Skin of body (tissue), 2 donors: ENCODE measurements around the gene TMEM88. TPM values are rescaled to one million over a fixed set of nuclear protein-coding genes. Genes with fewer than 3 reads are reported as not detected.
"Not testable (repeated sequence)": the region's sequence is repeated elsewhere in the genome, so short reads cannot be mapped to it uniquely, and the experiment has no call there.

Source experiments
- DNase-seq: peaks from one replicate; lab custom pipeline; 2025; lab: John Stamatoyannopoulos, UW
- total RNA-seq: library from RNA; depleted of rRNA; stranded (reverse); fragments of >200 nt; gene quantifications from one replicate; pipeline ENCODE4 v1.2.3, GENCODE V29; 2014

The TMEM88 gene, protein sequence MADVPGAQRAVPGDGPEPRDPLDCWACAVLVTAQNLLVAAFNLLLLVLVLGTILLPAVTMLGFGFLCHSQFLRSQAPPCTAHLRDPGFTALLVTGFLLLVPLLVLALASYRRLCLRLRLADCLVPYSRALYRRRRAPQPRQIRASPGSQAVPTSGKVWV
- 3.6 TPM for total RNA-seq

- DNase-seq: no peak
Observed at GRCh38 chr17:7854851-7855659, at the start of gene TMEM88. Gene TMEM88 (plus strand): TSS chr17:7855066. CDS start chr17:7855075, 9 bp downstream.

DNA sequence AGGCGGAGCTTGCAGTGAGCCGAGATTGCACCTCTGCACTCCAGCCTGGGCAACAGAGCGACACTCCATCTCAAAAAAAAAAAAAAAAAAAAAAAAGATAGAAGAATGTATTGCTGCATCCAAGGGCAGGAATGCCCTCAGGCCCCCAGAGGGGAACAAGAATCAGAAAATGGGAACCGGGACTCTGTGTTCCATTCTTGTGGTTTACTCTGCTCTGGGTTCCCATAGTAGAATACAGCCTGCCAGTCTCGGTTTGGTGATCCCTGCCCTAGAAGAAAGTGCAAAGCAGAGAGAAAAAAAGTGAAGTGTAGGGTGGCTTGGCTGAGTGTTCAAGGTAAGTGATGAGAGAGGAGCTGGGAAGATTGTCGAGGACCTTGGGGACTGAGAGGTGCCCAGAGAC, 48.3 kb upstream of the TMEM88 start:
- no peak for DNase-seq

GRCh38 chr17:7807206-7807605, 47.7 kb upstream of the TMEM88 start:
- DNase-seq: no peak

DNA sequence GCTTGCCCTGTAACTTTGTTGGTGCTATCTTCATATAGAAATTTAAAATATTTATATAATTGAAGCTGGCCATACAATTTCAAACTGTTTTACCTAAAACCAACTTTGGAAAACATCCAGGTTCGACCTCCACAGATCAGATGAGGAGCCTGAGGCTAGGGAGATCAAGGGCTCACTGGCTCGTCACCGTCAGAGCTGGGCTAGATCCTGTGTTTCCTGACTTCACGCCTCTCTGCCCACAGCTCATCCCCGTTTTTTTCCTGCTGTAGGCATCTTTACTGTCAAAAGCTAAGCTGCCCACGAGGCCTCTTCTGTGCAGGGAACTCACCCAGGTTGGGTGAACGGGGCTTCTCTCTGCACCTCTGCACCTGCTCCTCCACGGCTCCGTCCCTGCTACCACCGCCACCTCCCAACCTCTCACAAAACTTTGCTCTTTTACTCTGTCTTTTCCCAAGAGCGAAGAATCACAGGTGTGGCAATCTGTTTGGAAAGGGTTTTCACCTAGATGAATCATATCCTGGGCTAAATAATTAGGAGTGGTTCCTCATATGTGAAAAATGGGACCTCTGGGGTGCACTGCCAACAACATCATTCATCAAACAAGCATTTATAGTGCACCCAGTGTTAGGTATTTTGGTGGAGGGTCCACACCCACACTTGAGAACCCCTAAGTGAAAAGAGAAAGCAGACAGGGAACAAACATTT, 45.6 kb upstream of the TMEM88 start:
- no peak for DNase-seq

DNA sequence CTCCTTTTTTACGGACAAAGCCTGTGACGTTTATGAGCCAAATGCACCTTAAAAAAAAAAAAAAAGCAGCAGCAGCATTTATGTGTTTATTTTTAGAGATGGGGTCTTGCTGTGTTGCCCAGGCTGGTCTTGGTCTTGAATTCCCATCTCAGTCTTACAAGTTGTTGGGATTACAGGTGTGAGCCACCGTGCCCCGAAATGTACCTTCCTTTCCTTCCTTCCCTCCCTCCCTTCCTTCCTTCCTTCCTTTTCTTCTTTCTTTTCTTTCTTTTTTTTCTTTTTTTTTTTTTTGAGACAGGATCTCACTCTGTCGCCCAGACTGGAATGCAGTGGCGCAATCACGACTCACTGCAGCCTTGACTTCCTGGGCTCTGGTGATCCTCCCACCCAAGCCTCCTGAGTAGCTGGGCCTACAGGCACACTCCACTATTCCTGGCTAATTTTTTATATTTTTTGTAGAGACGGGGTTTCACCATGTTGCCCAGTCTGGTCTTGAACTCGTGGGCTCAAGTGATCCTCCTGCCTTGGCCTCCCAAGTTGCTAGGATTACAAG, 45.0 kb upstream of the TMEM88 start:
- not testable (repeated sequence) for DNase-seq

GRCh38 chr17:7811251-7811650, 43.6 kb upstream of the TMEM88 start:
- DNase-seq: no peak

DNA sequence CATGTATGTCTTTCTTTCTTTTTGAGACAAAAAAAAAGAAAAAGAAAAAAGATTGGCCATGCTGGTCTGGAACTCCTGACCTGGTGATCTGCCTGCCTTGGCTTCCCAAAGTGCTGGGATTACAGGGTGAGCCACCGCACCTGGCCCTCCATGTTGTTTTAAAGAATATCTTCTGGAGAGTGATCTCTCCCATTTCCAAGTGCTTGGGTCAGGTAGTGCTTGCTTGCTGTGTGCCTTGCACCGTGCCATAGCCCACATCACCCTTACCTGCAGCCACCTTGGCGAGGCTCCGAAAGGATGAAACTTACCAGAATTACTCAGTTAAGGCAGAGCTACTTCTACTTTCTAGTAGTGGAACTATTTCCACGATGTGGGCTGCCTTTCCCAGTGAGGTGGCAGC, 39.9 kb upstream of the TMEM88 start:
- DNase-seq: no peak

DNA sequence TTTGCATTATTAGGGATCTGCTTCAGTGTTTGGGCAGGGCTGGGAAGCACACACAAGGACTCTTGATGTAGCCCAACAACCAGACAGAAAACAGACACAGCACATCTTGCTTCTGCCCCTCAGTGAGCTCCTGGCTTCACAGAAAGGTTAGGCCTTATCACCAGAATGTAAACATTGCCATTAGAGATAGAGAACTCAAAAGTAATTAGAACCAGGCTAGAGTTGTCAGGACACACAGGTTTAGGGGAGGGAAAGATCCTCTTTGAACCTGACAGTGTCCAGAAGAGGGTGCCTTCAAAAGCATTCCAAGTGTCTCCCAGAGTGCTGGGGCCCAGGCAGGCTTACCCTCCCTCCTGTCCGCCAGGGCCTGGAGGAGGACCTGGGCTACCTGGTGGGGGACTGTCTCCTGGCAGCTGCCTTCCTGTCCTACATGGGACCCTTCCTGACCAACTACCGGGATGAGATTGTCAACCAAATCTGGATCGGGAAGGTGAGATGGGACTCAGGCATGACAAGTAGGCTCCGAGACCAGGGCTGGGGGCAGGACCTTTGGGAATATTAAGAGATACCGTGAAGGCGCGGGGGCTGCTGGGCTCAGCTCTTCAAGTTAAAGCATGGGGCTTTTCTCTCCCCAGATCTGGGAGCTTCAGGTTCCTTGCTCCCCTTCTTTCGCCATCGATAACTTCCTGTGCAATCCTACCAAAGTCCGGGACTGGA, 37.8 kb upstream of the TMEM88 start:
- DNase-seq: no peak

GRCh38 chr17:7817643-7817964, 37.3 kb upstream of the TMEM88 start:
- DNase-seq: no peak

GRCh38 chr17:7818026-7818425, 36.8 kb upstream of the TMEM88 start:
- no peak for DNase-seq

- DNase-seq: no peak
Observed at GRCh38 chr17:7818746-7819645, 35.9 kb upstream of the TMEM88 start.

DNA sequence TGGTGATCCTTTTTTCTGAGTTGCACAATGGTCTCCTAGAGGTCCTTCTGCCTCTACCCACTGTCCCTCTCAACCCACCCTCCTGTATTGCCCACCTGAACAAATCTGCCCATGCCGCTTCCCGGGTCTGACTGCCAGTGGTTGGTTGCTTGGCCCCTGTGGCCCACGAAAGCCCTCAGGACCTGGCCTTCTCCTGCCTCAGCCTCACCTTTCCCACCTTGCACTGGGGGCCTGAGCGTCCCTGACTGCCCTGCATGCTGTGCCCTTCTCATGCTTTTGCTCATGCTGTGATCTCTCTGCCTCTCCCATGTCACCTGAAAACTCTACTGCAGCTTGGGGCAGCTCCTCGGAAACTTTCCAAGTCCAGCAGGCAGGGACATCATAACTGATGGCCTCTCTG, 34.6 kb upstream of the TMEM88 start:
- no peak for DNase-seq

DNA sequence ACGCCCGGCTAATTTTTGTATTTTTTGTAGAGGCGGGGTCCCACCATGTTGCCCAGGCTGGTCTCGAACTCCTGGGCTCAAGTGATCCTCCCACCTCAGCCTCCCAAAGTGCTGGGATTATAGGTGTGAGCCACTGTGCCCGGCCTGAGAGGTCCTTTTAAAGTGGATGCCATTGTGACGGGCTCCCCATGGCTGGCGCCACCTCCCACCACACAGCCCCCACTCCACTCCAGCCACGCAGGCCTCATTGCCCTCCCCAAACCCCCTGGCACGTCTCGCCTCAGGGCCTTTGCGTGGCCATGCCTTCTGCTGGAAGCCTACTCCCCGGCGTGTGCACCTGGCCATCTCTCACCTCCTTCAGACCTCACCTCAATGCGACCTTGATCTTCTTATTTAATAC, 32.7 kb upstream of the TMEM88 start:
- DNase-seq: no peak

- DNase-seq: no peak
Observed at GRCh38 chr17:7823581-7824001, 31.3 kb upstream of the TMEM88 start.

DNA sequence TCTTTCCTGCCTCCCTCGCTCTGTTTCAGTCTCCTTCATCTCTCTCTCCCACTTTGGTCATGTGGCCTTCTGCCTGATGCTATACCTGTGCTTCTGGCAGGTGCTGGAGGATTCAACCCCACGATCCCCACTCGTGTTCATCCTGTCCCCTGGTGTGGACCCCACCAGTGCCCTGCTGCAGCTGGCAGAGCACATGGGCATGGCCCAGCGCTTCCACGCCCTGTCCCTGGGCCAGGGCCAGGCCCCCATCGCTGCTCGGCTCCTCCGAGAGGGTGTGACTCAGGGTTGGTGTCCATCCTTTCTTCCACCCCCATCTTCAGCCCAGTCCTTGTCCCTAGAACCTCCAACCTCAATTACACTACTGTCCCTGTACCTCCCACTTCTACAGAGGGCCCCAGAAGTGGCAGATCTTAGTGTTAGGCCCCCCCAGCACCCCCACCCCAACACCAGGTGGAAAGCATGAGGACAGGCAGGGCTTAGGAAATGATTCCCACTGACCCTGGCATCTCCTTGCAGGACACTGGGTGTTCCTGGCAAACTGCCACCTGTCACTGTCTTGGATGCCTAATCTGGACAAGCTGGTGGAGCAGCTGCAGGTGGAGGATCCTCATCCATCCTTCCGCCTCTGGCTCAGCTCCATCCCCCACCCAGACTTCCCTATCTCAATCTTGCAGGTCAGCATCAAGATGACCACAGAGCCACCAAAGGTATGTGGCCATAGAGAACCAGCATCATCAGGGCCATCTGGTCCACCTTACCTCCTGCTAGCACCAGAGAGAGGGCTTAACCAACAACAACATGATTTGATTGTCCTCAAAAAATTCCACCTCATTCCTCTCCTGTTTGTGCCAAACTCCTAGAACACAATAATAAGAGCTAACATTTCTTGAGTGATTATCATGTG, 30.6 kb upstream of the TMEM88 start:
- no peak for DNase-seq

DNA sequence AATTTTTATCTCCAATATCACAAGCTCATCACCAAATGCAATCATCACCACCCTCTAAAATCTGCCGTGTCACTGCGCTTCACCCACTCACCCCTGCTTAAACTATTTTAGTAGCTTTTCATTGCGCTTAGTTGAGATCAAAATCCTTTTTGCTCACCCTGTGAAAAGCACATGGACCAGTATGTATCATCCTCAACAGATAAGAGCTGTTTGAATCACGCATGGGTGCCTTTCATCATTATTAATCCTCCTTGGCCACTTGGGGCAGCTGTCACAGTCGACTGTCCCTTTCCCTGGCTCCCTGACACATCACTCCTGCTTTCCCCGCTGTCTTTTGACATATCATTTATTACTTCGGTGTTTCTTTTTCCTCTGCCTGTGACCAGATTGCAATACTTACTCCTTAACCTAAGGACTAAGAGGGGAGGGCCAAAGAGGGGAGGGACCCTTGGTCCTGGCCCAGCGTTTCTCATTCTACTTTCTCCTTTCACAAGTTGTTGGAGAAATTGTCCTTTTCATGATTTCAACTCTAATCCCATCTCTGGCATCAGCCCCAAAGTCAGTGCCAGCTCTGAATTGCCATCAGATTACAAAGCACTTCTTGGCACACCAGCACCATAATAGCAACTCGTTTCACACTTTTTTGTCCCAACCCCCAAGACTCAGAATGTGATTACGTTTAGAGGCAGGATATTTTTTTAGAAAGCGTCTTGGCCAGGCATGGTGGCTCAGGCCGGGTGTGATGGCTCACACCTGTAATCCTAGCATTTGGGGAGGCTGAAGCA, 29.5 kb upstream of the TMEM88 start:
- no peak for DNase-seq

DNA sequence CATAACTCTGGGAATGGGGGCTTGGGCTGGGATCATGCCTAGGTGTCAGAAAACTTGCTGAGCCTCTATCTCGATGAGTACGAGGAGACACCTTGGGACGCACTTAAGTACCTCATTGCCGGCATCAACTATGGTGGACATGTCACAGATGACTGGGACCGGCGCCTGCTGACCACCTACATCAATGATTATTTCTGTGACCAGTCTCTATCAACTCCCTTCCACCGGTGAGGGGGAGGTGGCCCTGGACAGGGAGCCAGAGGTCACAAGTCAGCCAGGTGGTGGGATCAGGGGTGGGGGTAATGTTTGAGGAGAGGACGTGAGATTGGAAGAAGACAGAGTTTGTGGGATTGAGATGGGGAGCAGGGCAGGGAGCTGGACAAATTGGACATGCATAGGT, 24.2 kb upstream of the TMEM88 start:
- no peak for DNase-seq

DNA sequence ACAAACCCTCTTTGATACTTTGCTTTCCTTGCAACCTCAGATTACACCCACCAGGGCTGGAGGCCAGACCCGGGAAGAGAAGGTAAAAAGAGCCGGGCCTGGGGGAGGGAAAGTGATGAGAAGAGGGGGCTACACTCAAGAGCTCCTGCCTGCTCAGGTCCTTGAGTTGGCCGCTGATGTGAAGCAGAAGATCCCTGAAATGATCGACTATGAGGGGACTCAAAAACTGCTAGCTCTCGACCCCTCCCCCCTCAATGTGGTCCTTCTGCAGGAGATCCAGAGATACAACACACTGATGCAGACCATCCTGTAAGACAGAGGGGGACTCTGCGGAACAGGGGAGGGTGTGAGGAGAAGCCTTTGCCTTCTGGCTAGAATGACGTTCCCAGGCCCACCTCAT, 23.6 kb upstream of the TMEM88 start:
- DNase-seq: no peak

- DNase-seq: no peak
Observed at GRCh38 chr17:7832431-7832830, 22.4 kb upstream of the TMEM88 start.
